K562 (cell line): ENCODE results near the gene TSHR. TPM values are rescaled to one million over a fixed set of nuclear protein-coding genes. Genes with fewer than 3 reads are reported as not detected.

Experiments
- BRD4 ChIP-seq: fragments of 200-600 bp; sonication (generic); IDR thresholded peaks from 2 replicates; pipeline ENCODE4 v1.6.1; 2017; ENCODE audit warnings: inconsistent platforms
- CEBPB ChIP-seq: fragments of 450-650 bp; IDR thresholded peaks from 2 replicates; pipeline ENCODE4 v1.6.1; 2016; ENCODE audit warnings: missing genetic modification characterization, missing compliant biosample characterization
- DIDO1 ChIP-seq: fragments of 450-650 bp; IDR thresholded peaks from 2 replicates; pipeline ENCODE4 v1.6.1; 2016; ENCODE audit warnings: low read depth, missing biosample characterization, missing genetic modification characterization
- ETV6 ChIP-seq, 3 experiments: fragments of 150-350 bp in 1 of 3; sonication (generic) in 1 of 3; formaldehyde crosslinking in 1 of 3; IDR thresholded peaks; 2 replicates each; pipeline versions ENCODE4 v1.6.1 to v1.8.0; 2014 to 2022; ENCODE audit warnings: borderline replicate concordance in 2 of 3, low read depth in 2 of 3, antibody characterized with exemption in 1 of 3, low read length in 1 of 3, mild to moderate bottlenecking in 1 of 3, missing genetic modification reagents in 1 of 3
- GATA2 ChIP-seq: sonication (generic); formaldehyde crosslinking; IDR thresholded peaks from 2 replicates; pipeline ENCODE4 v1.4.0; 2020; ENCODE audit warnings: mild to moderate bottlenecking, missing genetic modification reagents
- POLR2A ChIP-seq: fragments of 450-650 bp; conservative IDR thresholded peaks from 2 replicates; pipeline ENCODE4 v1.6.1; 2016
- ZNF76 ChIP-seq: fragments of 250-450 bp; sonication (Bioruptor Pico); IDR thresholded peaks from 2 replicates; pipeline ENCODE4 v1.4.0; 2020; ENCODE audit warnings: mild to moderate bottlenecking, moderate library complexity, borderline replicate concordance
- polyA plus RNA-seq, 8 experiments: library from polyadenylated mRNA; depleted of rRNA in 4 of 8; stranded (reverse) in 5 of 8; unstranded in 3 of 8; fragments of >200 nt; fragmentation: Nextera tagmentation in 2 of 8; fragmentation: Illumina TruSeq in 1 of 8; extraction: Ambion mirVana in 2 of 8; extraction: Trizol in 1 of 8; gene quantifications; 2 replicates each; pipeline versions ENCODE4 v1.2.1 to v1.2.3, GENCODE V29; 2011 to 2014; ENCODE audit warnings: inconsistent platforms in 1 of 8, missing spikeins in 1 of 8
- total RNA-seq, 7 experiments: library from RNA; depleted of rRNA in 6 of 7; stranded (reverse); fragments of >200 nt in 6 of 7; fragmentation: Illumina TruSeq in 2 of 7; extraction: Trizol in 2 of 7; gene quantifications; 2 replicates each; pipeline versions ENCODE4 v1.2.1 to v1.2.3, GENCODE V29; 2011 to 2021; ENCODE audit warnings: low replicate concordance in 1 of 7
- TF ChIP-seq, protein P1 (sequence below): fragments of 450-650 bp; IDR thresholded peaks from 2 replicates; pipeline ENCODE4 v1.6.1; 2016; ENCODE audit warnings: mild to moderate bottlenecking, moderate library complexity
- TF ChIP-seq, protein P2 (sequence below): fragments of 250-450 bp; sonication (Bioruptor Pico); IDR thresholded peaks from 2 replicates; pipeline ENCODE4 v1.5.1; 2021; ENCODE audit warnings: mild to moderate bottlenecking
- TF ChIP-seq, protein P3 (sequence below): fragments of 250-450 bp; sonication (Bioruptor Pico); IDR thresholded peaks from 2 replicates; pipeline ENCODE4 v1.8.0; 2021; ENCODE audit warnings: borderline replicate concordance, mild to moderate bottlenecking, moderate library complexity; ENCODE audit not compliant: poor library complexity, severe bottlenecking

Gene TSHR
- total and polyA plus RNA-seq, 9 of the 15 experiments (the other 6 are each of a cell fraction or from before 2014, with no cell fraction given) = 0.01 to 0.10 TPM; not detected in 7

DNA sequence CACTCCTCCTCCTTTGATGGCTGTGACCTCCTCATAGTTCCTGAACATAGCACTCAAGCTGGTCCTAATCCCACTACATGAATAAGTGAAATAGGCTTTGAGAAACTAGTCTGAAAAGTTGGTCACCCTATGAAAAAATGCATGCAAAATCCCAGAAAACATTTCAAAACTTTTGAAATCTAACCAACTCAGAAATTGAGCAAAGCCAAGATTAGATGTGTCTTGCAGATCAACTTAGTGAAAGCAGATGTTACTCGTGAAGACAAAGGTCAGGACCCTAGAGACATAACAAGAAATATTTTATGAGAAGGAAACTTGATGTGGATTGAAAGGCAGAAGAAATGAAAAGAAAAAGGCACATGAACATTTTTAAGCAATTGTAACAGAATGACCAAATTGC is 63.3 kb downstream of the TSHR start (continued):
- TF ChIP-seq, protein P1, sequence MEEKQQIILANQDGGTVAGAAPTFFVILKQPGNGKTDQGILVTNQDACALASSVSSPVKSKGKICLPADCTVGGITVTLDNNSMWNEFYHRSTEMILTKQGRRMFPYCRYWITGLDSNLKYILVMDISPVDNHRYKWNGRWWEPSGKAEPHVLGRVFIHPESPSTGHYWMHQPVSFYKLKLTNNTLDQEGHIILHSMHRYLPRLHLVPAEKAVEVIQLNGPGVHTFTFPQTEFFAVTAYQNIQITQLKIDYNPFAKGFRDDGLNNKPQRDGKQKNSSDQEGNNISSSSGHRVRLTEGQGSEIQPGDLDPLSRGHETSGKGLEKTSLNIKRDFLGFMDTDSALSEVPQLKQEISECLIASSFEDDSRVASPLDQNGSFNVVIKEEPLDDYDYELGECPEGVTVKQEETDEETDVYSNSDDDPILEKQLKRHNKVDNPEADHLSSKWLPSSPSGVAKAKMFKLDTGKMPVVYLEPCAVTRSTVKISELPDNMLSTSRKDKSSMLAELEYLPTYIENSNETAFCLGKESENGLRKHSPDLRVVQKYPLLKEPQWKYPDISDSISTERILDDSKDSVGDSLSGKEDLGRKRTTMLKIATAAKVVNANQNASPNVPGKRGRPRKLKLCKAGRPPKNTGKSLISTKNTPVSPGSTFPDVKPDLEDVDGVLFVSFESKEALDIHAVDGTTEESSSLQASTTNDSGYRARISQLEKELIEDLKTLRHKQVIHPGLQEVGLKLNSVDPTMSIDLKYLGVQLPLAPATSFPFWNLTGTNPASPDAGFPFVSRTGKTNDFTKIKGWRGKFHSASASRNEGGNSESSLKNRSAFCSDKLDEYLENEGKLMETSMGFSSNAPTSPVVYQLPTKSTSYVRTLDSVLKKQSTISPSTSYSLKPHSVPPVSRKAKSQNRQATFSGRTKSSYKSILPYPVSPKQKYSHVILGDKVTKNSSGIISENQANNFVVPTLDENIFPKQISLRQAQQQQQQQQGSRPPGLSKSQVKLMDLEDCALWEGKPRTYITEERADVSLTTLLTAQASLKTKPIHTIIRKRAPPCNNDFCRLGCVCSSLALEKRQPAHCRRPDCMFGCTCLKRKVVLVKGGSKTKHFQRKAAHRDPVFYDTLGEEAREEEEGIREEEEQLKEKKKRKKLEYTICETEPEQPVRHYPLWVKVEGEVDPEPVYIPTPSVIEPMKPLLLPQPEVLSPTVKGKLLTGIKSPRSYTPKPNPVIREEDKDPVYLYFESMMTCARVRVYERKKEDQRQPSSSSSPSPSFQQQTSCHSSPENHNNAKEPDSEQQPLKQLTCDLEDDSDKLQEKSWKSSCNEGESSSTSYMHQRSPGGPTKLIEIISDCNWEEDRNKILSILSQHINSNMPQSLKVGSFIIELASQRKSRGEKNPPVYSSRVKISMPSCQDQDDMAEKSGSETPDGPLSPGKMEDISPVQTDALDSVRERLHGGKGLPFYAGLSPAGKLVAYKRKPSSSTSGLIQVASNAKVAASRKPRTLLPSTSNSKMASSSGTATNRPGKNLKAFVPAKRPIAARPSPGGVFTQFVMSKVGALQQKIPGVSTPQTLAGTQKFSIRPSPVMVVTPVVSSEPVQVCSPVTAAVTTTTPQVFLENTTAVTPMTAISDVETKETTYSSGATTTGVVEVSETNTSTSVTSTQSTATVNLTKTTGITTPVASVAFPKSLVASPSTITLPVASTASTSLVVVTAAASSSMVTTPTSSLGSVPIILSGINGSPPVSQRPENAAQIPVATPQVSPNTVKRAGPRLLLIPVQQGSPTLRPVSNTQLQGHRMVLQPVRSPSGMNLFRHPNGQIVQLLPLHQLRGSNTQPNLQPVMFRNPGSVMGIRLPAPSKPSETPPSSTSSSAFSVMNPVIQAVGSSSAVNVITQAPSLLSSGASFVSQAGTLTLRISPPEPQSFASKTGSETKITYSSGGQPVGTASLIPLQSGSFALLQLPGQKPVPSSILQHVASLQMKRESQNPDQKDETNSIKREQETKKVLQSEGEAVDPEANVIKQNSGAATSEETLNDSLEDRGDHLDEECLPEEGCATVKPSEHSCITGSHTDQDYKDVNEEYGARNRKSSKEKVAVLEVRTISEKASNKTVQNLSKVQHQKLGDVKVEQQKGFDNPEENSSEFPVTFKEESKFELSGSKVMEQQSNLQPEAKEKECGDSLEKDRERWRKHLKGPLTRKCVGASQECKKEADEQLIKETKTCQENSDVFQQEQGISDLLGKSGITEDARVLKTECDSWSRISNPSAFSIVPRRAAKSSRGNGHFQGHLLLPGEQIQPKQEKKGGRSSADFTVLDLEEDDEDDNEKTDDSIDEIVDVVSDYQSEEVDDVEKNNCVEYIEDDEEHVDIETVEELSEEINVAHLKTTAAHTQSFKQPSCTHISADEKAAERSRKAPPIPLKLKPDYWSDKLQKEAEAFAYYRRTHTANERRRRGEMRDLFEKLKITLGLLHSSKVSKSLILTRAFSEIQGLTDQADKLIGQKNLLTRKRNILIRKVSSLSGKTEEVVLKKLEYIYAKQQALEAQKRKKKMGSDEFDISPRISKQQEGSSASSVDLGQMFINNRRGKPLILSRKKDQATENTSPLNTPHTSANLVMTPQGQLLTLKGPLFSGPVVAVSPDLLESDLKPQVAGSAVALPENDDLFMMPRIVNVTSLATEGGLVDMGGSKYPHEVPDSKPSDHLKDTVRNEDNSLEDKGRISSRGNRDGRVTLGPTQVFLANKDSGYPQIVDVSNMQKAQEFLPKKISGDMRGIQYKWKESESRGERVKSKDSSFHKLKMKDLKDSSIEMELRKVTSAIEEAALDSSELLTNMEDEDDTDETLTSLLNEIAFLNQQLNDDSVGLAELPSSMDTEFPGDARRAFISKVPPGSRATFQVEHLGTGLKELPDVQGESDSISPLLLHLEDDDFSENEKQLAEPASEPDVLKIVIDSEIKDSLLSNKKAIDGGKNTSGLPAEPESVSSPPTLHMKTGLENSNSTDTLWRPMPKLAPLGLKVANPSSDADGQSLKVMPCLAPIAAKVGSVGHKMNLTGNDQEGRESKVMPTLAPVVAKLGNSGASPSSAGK = no peak
- no peak for TF ChIP-seq GATA2 (CRISPR knock-in tag)
- no peak for TF ChIP-seq CEBPB
- no peak for TF ChIP-seq POLR2A
- TF ChIP-seq, protein P2, sequence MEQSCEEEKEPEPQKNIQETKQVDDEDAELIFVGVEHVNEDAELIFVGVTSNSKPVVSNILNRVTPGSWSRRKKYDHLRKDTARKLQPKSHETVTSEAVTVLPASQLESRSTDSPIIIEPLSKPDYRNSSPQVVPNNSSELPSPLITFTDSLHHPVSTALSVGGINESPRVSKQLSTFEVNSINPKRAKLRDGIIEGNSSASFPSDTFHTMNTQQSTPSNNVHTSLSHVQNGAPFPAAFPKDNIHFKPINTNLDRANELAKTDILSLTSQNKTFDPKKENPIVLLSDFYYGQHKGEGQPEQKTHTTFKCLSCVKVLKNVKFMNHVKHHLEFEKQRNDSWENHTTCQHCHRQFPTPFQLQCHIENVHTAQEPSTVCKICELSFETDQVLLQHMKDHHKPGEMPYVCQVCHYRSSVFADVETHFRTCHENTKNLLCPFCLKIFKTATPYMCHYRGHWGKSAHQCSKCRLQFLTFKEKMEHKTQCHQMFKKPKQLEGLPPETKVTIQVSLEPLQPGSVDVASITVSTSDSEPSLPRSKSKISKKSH (CRISPR knock-in tag) = no peak
- TF ChIP-seq, protein P3, sequence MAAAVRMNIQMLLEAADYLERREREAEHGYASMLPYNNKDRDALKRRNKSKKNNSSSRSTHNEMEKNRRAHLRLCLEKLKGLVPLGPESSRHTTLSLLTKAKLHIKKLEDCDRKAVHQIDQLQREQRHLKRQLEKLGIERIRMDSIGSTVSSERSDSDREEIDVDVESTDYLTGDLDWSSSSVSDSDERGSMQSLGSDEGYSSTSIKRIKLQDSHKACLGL (CRISPR knock-in tag) = no peak
- no peak for TF ChIP-seq BRD4
- TF ChIP-seq ZNF76 (CRISPR knock-in tag) = no peak
- no peak for TF ChIP-seq DIDO1 (tag)
- TF ChIP-seq ETV6 (IDR thresholded peaks at IDR 0.05; ENCODE audit: borderline replicate concordance in 1 of 2, low read depth in 2 of 2, low read length in 1 of 2) = no peak
- no peak for TF ChIP-seq ETV6 (CRISPR knock-in tag; IDR thresholded peaks at IDR 0.05; ENCODE audit: borderline replicate concordance)
- TF ChIP-seq, all 486 proteins: peak for 0
